ENCODE measurements around the gene USB1. TPM values are rescaled to one million over a fixed set of nuclear protein-coding genes. Genes with fewer than 3 reads are reported as not detected.

Gene USB1
- total RNA-seq, 2 donors from 2014 or later = 42.6 to 43.8 TPM

DNA sequence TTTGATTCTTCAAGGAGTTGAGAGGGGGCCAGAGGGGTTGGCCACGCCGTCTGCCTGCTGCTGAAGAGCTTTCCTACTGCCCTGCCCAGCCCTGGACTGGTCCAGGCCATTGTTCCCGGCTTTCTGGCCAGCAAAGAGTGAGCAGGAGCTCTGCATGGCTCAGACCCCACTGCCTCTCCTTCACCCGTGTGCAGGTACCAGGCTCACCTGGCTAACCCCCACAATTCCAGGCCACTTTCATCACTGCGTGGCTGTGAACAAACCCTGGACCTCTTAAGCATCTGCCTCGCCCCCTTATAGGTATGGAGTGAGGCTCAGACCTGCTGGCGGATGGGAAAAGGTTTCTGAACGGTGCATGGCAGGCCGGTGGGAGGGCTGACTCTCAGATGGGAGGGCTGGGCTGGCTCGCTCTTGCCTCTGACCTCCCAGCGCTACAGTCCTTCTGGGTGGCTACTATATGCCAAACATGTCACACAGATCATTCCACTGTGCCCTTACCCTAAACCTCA, 9.6 kb upstream of the USB1 start:
- intact Hi-C loops (cut with DNase I, micrococcal nuclease) = loop anchor here (10.0 kb wide), 2 partner anchors 87 to 237 kb away; no protein-coding TSS in a partner anchor
- DNase-seq = no peak
- no peak for ATAC-seq

DNA sequence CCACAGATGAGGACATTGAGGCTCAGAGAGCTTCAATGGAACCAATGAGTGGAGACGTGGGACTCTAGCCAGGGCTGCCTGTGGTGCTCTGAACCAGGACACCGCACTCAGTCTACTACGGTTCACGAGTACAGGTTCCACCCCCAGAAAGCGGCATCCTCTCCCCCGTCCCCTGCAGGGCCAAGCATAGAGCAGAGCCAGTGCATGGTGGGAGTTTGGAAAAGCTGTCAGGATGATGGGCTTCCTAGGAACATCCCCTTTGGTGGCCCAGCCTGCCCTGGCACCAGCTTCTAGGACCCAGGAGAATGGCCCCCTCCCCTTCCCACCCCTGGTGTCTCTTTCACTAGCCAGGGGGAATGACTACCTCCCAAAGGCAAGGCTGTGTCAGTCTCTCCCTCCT, 9.1 kb upstream of the USB1 start:
- no peak for DNase-seq
- intact Hi-C loops (cut with DNase I, micrococcal nuclease) = loop anchor here (10.0 kb wide), 2 partner anchors 87 to 237 kb away; no protein-coding TSS in a partner anchor
- no peak for ATAC-seq

DNA sequence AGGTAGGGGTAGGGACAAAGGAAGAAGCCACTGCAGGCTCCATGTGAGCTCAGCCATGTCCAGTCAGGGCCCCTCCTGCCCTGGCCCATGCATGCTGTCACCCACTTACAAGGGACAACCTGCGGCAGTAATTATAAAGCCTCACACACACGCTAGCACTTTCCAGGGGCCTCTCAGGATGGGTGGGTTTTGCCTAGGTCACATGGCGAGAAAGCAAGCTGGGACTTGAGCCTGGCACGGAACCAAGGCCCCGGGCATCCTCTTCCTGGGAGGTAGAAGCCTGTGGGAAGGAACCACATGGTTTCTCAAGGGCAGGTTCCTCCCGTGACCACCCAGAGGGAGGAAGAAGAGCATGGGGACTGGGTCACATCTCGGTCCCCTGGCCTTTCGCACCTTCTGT, 7.8 kb upstream of the USB1 start:
- ATAC-seq (no peak), DNase-seq (no peak)
- intact Hi-C loops (cut with DNase I, micrococcal nuclease) = loop anchor here (10.0 kb wide), 2 partner anchors 89 to 239 kb away; no protein-coding TSS in a partner anchor

DNA sequence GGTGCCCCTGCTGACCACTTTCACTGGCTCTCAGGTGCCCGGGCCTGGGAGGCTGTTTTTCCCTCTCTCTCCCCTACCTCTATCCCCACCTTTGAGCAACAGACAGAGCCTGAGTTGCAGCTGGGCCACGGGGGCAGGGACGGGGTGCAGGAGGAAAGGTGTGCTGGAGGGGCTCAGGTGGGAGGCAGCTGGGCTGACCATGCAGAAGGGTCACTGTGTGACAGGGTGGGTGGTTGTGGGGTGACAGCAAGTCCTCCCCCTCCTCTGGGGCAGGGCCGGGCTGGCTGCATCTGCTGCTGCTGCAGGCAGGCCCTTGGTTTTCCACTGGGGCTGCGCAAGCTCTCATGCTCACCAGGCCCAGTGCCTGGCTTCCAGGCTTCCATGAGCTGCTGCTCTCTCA, 7.3 kb upstream of the USB1 start:
- intact Hi-C loops (cut with DNase I, micrococcal nuclease) = loop anchor here (10.0 kb wide), 2 partner anchors 89 to 239 kb away; no protein-coding TSS in a partner anchor
- no peak for ATAC-seq

DNA sequence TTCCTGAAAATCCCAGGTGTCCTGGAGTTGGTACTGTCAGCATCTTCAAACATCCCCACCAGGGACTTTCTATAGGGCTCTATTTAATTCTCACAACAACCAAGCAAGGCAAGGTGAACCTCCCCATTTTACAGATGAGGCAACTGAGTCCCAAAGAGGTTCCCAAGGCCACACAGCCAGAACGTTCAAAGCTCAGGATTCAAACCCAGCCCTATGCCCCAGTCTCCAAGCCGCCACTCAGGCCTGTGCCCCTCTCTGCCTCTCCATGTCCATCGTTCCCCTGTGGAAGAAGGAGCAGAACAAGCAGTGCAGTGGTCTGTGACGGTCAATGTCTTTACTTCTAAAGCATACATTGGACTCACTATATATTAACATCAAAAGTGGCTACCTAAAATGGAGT, 6.8 kb upstream of the USB1 start:
- intact Hi-C loops (cut with DNase I, micrococcal nuclease) = loop anchor here (10.0 kb wide), 2 partner anchors 90 to 240 kb away; no protein-coding TSS in a partner anchor

More for the DNA sequence above, 7.3 kb upstream of the USB1 start:
- DNase-seq = no peak

DNA sequence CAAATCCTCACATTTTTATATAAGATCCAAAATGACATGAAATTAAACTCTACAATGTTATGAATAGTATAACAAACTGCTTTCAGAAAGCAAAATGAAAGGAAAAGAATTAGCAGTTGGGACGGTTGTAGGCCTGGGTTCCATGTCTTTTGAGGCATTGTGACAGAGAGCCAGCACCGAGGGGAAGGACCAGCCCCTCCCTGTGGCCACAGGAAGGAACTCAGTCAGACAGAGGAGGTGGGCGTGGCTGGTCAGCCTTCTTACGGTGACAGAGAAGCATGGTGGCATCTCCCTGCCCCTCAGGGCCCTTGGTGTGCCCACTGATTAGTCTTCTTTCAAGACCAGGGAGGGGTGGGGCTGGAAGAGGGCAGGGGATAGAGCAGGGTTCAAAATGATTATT, 6.4 kb upstream of the USB1 start:
- DNase-seq = peak; percentile 45 to 67
- intact Hi-C loops (cut with DNase I, micrococcal nuclease) = loop anchor here (10.0 kb wide), 2 partner anchors 90 to 240 kb away; no protein-coding TSS in a partner anchor
- peak; percentile 76 for ATAC-seq

More for the DNA sequence above, 6.8 kb upstream of the USB1 start:
- ATAC-seq (no peak), DNase-seq (no peak)

DNA sequence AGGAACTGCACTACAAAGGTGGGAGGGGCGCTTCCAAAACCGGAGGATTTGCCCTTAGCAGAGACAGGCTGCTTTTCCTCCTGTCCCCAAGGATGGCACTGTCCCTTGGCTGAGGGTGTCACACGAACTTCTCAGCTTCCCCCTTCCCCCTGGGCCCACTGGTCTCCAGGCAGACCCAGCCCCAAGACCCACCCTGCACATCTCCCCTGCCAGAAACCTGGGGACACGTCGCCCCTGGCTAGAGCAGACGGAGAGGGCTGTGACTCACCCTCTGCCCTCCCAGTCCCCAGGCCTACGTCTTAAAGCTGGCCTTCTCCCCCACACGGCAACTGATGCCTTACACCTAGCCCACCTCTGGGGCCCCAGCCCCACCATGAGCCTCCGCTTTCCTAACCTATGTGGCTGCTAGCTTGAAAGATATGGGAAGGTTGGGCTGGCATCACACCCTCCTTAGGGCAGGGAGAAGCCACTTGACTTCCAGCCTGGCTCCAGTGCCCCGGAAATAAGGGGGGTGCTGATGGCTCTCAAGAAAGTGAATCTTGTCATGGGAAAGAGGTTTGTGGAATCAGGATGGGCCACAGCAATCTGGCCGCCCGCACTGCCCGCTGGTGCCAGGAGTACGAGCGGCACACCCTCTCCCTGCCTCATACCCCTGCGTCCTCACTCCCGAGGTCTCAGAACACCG, 5.3 kb upstream of the USB1 start:
- DNase-seq (no peak), ATAC-seq (no peak)
- intact Hi-C loops (cut with DNase I, micrococcal nuclease) = loop anchor here (10.0 kb wide), 2 partner anchors 91 to 241 kb away; no protein-coding TSS in a partner anchor

DNA sequence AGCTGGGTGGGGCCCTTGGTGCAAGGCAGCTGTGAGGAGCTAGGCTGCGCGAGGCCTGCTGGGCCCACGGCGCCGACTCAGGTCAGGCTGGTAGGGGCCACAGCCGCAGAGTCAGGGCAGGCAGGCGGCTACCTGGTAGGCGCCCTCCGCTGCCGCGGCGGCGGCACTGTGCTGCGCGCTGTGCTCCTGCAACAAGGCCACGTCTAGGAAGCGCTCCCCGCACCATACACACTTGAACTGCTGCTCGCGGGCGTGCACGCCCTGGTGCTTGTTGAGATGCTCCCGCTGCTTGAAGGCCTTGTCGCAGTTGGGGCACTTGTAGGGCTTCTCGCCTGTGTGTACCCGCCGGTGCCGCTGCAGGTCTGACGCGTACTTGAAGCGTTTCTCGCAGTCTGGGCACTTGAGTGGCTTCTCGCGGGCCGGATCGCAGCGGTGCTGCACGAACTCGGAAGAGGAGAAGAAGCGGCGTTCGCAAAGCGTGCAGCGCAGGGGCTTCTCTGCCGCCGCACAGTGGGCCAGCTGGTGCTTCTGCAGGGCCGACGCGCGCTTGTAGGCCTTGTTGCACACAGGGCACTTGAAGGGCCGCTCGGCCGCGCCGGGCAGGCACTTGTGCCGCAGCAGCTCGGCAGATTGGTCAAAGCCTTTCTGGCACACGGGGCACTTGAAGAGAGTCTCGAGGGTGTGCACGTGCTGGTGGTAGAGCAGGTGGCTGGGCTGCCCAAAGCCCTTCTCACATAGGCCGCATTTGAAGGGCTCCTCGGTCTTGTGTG, 4.6 kb upstream of the USB1 start:
- ATAC-seq = no peak
- no peak for DNase-seq
- intact Hi-C loops (cut with DNase I, micrococcal nuclease) = loop anchor here (10.0 kb wide), 2 partner anchors 92 to 242 kb away; no protein-coding TSS in a partner anchor

DNA sequence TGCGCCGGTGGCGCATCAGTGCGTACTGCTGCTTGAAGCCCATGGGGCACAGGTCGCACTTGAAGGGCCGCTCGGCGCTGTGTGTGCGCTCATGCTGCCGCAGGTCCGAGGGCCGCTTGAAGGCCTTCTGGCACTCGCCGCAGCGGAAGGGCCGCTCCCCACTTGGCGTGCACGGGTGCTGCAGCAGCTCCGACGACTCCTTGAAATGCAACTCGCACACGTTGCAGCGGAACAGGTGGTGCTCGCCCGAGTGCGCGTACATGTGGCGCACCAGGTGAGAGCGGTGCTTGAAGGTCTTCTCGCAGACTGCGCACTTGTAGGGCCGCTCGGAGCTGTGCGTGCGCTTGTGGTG, 4.1 kb upstream of the USB1 start:
- ATAC-seq = no peak
- DNase-seq = no peak
- intact Hi-C loops (cut with DNase I, micrococcal nuclease) = loop anchor here (10.0 kb wide), 2 partner anchors 92 to 242 kb away; no protein-coding TSS in a partner anchor

DNA sequence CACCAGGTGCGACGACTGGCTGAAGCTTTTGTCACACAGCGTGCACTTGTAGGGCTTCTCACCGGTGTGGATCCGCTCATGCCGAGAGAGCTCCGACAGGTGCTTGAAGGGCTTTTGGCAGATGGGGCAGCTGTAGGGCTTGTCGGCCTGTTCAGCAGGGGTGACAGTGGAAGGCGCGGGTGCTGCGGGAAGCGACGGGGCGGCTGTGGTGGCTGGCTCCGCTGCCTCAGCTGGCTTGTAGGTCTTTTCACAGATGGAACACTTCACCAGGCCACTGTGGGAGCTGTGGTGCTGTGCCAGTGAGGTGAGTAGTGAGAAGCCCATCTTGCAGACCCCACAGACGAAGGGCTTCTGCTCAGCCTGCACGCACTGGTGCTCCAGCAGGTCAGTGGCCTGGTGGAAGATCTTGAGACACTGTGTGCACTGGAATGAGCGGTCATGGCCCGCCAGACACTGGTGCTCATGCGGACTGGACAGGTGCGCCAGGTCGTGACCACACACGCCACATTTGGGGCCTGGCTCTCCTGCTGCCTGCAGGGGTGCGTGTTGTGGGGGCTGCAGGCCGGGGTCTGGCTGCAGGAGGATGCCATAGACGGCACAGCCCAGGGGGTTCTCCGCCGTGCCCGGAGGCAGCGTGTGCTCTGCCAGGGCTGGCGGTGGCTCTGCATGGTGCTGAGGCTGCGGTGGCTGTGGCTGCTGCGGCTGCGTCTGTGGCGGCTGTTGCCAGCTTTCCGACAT, 3.5 kb upstream of the USB1 start:
- DNase-seq = no peak
- intact Hi-C loops (cut with DNase I, micrococcal nuclease) = loop anchor here (10.0 kb wide), 2 partner anchors 93 to 243 kb away; no protein-coding TSS in a partner anchor

DNA sequence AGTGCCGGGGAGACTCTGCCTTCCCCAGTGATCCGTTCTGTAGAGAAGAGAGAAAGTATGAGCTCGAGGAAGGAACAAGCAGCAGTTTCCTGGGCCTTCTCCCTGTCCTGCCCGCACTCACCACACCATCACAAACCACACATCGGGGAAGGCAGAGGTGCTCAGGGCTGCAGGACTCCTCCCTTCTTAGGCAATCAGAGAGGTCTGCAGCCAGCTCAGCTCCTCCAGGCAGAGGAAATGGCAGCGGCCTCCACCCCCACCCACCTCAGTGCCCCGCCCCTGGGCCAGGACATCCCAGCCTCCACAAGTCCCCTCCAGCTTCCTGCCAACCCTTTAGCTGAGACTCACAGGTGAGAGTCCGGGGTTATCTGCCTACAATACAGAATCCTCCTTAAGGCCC, 2.7 kb upstream of the USB1 start:
- no peak for ATAC-seq
- intact Hi-C loops (cut with DNase I, micrococcal nuclease) = loop anchor here (10.0 kb wide), 2 partner anchors 94 to 244 kb away; no protein-coding TSS in a partner anchor
- DNase-seq = peak; percentile 49

More for the DNA sequence above, 3.5 kb upstream of the USB1 start:
- no peak for ATAC-seq

DNA sequence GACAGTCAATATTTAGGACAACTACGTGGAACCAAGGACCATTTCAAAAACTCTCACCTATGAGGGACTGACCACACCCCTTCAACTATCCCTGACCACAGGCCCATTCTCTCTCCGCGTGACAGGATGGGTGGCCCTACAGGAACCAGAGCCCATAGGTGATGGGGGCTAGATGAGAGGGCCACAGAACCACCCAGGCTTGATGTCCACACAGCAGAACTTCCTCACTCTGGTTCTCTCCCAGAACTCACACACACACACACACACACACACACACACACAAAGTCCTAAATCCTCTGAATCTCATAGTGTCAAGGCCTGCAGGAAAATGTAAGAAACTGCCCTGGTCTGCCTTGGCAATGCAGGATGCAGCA, 2.2 kb upstream of the USB1 start:
- DNase-seq (no peak), ATAC-seq (no peak)
- intact Hi-C loops (cut with DNase I, micrococcal nuclease) = loop anchor here (10.0 kb wide), 2 partner anchors 94 to 244 kb away; no protein-coding TSS in a partner anchor

DNA sequence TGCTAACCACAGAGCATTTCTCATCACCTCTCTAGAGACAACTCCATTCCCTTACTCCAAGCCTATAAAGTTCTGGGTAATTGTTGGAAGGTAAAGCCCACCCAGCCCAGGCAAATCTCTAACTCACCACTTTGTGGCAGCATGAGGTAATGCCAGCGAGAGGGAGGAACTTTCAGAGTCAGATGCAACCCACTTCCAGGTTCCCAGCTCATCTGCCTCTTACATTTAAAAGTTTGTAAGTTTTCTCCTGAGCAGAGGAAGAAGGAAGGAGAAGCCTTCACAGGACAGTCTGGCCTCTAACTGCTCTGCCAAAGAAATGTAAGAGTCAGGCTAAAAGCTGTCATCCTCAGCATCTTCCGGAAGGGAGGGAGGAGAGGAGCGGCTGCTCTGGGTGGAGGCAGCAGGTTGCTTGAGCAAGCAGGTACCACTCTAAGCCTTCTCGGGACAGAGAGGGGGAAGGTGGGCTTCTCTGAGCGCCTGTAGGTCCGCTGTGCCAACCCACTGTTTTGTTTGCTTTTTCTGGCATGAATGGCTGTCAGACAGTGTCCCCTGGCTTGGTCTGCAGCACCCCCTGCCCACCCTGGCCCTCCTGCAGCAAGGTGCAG, 1.7 kb upstream of the USB1 start:
- ATAC-seq (no peak), DNase-seq (no peak)
- intact Hi-C loops (cut with DNase I, micrococcal nuclease) = loop anchor here (10.0 kb wide), 2 partner anchors 95 to 245 kb away; no protein-coding TSS in a partner anchor

DNA sequence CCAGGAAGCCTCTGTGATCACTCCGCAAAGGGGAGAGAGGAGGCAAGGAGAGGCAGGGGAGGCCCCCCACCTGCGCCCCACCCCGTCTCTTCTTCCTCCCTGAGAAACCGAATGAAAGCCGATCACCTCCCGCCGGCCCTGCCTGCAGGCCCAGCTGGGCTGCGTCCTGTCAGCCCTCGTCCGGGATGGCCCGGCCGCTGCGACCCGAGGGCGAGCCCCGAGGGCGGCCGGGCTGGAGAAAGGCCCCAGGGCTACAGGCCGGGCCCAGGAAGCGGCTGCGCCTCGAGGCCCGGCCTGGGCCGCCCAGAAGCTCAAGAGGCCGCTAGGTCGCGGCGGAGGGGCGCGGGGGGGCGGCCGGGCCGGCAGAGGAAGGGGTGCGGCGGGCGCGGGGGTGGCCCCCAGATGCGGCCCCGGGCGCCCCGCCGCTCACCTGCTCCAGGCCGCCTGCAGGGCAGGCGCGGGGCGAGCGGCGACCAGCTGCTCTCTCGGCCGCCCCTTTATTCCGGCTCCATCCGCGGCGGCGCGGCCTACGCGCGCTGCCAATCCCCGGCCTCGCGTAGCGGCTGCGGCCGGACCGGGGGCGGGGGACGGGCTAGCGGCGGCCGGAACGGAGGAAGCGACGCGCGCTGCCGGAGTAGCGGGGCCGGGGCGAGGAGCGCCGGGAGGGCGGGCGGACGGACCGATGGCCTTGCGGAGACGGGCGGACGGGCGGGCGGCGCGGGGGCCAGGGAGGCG, 1.1 kb upstream of the USB1 start, which contains the start of gene ZNF319:
Gene ZNF319, minus strand, starts transcription at position 702 of the 735 bp plus-strand sequence. CDS start 2,407 bp downstream, outside the sequence.
- intact Hi-C loops (cut with DNase I, micrococcal nuclease) = loop anchor here (5.0 to 10.0 kb wide), 3 partner anchors 95 to 245 kb away; no protein-coding TSS in a partner anchor
- ATAC-seq (peak; percentile 8), DNase-seq (peak in 1 of 2 donors; percentile 42)

DNA sequence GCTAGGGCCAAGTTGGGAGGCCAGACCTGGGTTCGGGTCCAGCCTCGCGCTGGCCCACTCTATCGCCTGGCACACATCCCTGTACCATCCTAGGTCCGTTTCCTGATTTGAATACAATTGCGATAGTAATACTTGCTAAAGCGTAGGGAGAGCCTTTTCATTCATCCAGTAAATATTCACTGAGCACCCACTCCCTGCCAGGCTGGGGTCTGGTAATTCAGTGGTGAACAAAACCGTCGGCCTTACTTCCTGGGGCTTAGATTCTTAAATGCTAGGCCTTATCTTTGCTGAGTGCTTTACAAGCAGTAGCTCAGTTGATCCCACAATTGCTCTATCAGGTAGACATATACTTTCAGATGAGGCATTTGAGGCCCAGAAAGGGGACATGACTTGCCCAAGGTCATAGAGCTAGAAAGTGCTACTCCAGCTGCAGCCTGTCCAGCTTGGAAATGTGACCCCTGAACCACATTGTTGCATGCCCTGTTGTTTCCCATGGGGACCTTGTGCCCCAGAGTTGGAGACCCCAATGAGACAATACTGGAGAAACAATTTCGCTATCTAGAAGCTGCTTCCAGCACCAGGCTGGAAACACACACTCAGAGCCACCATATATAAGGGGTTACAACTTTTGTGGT, 691 bp downstream of the USB1 start:
- ATAC-seq (no peak), DNase-seq (no peak)
- intact Hi-C loops (cut with DNase I, micrococcal nuclease) = loop anchor here in 1 of 2 donors (5.0 kb wide), 1 partner anchor 105 kb away; no protein-coding TSS in a partner anchor

DNA sequence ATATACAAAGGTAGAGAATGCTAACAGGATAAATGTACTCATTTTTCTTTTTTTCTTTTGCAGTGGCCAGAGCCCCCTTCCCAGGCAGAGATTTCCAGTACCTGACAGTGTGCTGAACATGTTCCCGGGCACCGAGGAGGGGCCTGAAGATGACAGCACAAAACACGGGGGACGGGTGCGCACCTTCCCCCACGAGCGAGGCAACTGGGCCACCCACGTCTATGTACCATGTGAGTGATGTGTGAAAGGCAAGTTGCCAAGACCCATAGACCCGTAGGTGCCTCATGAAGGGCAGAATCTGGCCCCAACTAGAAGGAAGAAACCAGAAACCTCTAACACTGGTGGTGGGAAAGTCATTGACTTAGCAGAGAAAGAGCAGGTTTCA, 1.2 kb downstream of the USB1 start:
- intact Hi-C loops (cut with DNase I, micrococcal nuclease) = loop anchor here in 1 of 2 donors (5.0 kb wide), 1 partner anchor 105 kb away; no protein-coding TSS in a partner anchor

DNA sequence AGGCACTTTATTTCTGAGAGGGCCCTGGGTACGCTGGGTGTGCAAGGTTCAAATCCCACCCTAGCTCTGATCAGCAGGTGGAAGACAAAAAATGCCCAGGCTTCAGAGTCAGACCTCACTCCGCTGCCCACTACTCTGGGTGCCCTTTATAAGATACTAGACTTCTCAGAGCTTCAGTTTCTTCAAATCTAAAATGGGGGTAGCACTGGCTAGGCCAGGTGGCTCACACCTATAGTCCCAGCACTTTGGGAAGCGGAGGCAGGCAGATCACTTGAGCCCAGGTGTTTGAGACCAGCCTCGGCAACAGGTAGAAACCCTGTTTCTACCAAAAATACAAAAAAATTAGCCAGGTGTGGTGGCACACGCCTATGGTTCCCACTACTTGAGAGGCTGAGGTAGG, 1.7 kb downstream of the USB1 start:
- intact Hi-C loops (cut with DNase I, micrococcal nuclease) = loop anchor here in 1 of 2 donors (5.0 kb wide), 1 partner anchor 106 kb away; no protein-coding TSS in a partner anchor
- ATAC-seq = no peak
- no peak for DNase-seq

More for the DNA sequence above, 1.2 kb downstream of the USB1 start:
- ATAC-seq (no peak), DNase-seq (no peak)
